Skin of body (tissue), 2 donors: ENCODE results near the gene OR5B2. TPM values are rescaled to one million over a fixed set of nuclear protein-coding genes. Genes with fewer than 3 reads are reported as not detected.
"Not testable (repeated sequence)": the region's sequence is repeated elsewhere in the genome, so short reads cannot be mapped to it uniquely, and the experiment has no call there.

Source experiments
- DNase-seq: peaks from one replicate; lab custom pipeline; 2025; lab: John Stamatoyannopoulos, UW
- total RNA-seq: library from RNA; depleted of rRNA; stranded (reverse); fragments of >200 nt; gene quantifications from one replicate; pipeline ENCODE4 v1.2.3, GENCODE V29; 2014

The OR5B2 gene
- not detected for total RNA-seq

- no peak for DNase-seq
Measured at GRCh38 chr11:58428021-58428420, at the start of gene OR5B2. Gene OR5B2, minus strand, starts transcription at chr11:58428121. Its CDS starts 4,860 bp downstream, at chr11:58423261.

GRCh38 chr11:58471892-58472291, 44.0 kb upstream of the OR5B2 start:
- no peak for DNase-seq

DNA sequence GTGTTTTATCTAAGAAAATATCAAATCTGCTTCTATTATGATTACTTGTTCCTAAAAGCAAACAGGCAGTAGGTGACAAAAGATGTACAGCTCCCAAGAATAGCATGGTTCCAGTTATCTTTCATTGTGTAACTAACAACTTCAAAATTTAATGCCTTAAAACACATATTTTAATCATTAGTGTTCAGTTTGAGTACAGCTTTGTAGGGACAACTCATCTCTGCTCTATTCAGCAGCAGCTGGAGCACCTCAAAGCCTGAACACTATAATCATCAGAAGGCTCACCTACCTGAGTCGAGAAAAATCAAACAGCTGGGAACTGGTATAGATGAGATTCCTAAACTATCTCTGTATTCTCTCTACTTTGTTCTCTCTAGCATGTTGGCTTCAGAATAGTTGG, 38.4 kb upstream of the OR5B2 start:
- no peak for DNase-seq

- DNase-seq: no peak
Measured at GRCh38 chr11:58465690-58466089, 37.8 kb upstream of the OR5B2 start.

DNA sequence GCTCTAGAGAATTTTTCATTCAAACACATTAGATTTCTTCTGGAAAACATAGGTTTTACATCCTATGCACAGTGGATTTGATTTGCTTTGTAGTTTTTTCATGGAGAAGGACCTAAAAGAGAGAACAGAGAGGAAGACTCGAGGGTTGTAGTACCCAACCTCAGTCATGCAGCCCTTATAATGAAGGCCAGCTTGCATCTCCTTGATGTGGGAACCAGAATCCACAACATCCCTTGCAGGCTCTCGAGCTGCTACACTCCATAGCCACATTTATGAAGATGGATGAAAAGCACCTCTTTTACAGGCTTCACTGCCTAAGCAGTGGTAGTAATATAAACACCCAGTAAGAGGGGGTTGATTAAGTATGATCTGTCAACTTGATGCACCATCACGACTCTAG, 23.7 kb upstream of the OR5B2 start:
- no peak for DNase-seq

DNA sequence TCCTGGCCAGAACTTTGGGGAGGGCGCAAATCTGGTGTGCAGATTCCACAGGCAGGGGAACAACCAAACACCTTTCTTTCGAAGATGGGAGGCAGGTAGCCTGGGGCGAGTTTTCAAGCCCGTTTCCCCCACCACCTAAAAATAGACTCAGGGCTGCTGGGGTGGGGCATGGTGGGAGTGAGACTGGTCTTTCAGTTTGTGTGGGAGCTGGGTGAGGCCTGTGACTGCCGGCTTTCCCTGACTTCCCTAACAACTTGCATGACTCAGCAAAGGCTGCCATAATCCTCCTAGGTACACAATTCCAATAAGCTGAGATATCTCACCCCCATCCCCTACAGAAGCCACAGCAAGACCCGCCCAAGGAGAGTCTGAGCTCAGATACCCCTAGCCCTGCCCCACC, 18.4 kb upstream of the OR5B2 start:
- no peak for DNase-seq

- DNase-seq: no peak
Measured at GRCh38 chr11:58444300-58444699, 16.4 kb upstream of the OR5B2 start.

GRCh38 chr11:58442136-58442535, 14.2 kb upstream of the OR5B2 start, which contains the start of gene OR5B12:
Gene OR5B12, minus strand, starts transcription at chr11:58442236. Its CDS starts 2,085 bp downstream, at chr11:58440151.
- no peak for DNase-seq

- no peak for DNase-seq
Measured at GRCh38 chr11:58438486-58438885, 10.6 kb upstream of the OR5B2 start.

GRCh38 chr11:58434217-58434616, 6.3 kb upstream of the OR5B2 start:
- DNase-seq: no peak

DNA sequence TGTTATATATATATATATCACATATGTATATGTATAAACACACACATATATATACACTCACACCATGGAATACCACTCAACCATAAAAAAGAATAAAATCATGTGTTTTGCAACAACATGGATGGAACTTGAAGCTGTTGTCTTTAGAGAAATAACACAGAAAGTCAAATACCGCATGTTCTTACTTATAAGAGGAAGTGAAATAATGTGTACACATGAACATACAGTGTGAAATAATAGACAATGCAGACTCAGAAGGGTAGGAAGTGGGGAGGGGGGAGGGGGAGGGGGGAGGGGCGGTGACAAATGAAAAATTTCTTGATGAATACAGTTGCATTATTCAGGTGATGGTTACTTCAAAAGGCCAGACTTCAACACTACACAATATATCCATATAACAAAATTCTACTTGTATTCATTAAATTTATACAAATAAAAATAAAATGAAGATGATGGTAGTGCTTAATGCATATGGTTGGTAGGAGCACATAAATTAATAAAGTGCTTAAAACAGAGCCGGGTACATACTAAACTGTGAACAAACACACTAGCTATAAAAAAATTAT, 5.8 kb upstream of the OR5B2 start:
- DNase-seq: no peak

- no peak for DNase-seq
Measured at GRCh38 chr11:58429273-58429672, 1.4 kb upstream of the OR5B2 start.

- no peak for DNase-seq
Measured at GRCh38 chr11:58406774-58407173, 21.1 kb downstream of the OR5B2 start, which contains the start of gene OR5B3. Gene OR5B3, minus strand, starts transcription at chr11:58406874. Its CDS starts 3,465 bp downstream, at chr11:58403409.

DNA sequence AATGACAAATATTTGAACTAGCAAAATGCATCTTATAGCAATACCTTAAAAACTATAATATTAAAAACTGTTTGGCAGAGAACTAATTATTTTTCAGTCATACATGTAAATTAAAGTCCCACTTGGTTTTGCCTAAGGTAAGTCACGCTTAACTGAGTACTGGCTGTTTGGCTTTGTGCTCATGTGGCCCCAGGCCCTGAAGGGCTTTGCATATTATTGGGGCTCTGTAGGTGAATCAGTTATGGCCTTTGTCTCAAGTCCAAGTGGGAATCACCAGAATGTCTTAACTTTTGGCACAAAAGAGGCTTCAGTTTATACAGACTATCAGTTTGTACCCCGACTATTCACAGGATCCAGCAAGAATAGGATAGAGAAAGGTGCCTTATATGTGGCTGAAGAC, 28.3 kb downstream of the OR5B2 start:
- DNase-seq: not testable (repeated sequence)

- no peak for DNase-seq
Measured at GRCh38 chr11:58395581-58395980, 32.3 kb downstream of the OR5B2 start.

DNA sequence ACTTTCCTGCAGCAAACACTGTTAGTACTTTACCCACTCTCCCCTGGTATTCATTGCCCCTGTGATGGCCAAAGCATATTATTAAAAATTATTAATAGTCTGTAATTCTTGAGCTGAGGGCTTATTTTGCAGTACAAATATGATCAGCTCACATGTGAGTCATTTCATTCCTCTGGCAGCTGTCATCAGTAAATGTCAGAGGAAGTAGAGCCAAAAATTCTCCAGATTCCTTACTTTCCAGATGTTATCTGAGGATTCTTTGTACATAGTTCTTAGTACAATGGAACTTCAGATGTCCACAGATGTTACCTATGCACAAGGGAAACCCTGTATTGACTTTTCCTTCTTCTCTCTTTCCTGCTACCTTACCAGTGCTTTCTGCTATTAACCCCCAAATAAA, 33.7 kb downstream of the OR5B2 start:
- no peak for DNase-seq

DNA sequence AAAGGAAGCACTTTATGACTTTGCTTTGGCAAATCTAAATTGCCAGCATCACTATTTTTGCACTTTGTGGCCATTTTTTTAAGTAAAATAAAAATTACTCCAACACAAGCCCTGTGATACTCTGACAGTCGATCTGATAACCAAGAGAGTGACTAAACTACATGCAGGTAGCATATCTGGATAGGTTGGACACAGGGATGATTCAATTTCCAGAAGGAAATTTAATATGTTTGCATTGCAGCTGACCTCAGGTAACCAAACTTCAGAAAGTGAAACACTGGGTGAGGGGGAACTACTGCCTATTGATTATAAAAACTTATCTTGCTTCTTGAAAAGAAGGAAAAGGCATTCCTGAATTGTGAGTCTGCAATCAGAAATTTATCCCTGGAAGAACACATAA, 35.2 kb downstream of the OR5B2 start:
- DNase-seq: no peak

DNA sequence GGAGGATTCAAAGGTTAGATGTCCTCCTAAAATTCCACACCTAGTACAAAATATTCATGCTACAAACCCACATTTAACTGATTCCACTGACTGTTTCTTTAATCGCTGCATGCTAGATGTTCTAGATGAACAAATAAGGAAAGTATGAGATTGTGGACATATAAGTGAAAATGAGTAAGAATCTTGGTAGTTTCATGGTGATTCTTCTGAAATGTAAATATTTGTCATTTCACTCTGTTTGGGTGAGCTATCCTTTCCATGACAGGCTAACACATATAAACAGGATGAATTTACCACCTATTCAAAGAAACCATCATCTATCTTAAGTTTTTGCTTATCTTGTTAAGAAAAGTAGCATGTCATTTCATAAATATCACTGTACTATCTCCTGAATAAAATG, 36.0 kb downstream of the OR5B2 start:
- DNase-seq: no peak

DNA sequence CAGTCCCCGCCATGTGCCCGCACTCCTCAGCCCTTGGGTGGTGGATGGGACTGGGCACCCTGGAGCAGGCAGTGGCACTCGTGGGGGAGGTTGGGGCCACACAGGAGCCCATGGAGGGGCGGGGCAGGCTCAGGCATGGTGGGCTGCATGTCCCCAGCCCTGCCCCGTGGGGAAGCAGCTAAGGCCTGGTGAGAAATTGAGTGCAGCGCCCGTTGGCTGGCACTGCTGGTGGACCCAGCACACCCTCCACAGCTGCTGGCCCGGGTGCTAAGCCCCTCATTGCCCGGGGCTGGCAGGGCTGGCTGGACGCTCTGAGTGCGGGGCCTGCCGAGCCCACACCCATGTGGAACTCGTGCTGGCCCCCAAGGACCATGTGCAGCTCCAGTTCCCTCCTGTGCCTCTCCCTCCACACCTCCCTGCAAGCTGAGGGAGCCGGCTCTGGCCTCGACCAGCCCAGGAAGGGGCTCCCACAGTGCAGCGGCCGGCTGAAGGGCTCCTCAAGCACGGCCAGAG, 37.3 kb downstream of the OR5B2 start:
- DNase-seq: no peak
